Measurements from ENCODE around the gene IL17C. TPM values are rescaled to one million over a fixed set of nuclear protein-coding genes. Genes with fewer than 3 reads are reported as not detected.
A peak's percentile ranks its signal among the peaks of the same experiment; 100 is the strongest.

Gene IL17C
- total RNA-seq (2014; rRNA removed; shearing (Covaris generic); ENCODE audit: low replicate concordance), result not detected in 2 replicates

GRCh38 chr16:88638323-88639230 is at the start of gene IL17C:
Gene IL17C, plus strand, starts transcription at chr16:88638572. Its CDS starts 70 bp downstream, at chr16:88638642.
- DNase-seq (ENCODE audit: low read depth), result no peak
- in situ Hi-C loops (cut with HindIII; ENCODE audit: low pct_unique_long_range_greater_than_20kb, low sequenced_read_pairs), result no loop called here

- no peak for DNase-seq (ENCODE audit: low read depth)
- in situ Hi-C loops (cut with HindIII; ENCODE audit: low pct_unique_long_range_greater_than_20kb, low sequenced_read_pairs), result no loop called here
These were observed 49.6 kb upstream of the IL17C start for GRCh38 chr16:88588754-88589153.

GRCh38 chr16:88589441-88589840 is 48.9 kb upstream of the IL17C start:
- no peak for DNase-seq (ENCODE audit: low read depth)
- in situ Hi-C loops (cut with HindIII; ENCODE audit: low pct_unique_long_range_greater_than_20kb, low sequenced_read_pairs), result no loop called here

- in situ Hi-C loops (cut with HindIII; ENCODE audit: low pct_unique_long_range_greater_than_20kb, low sequenced_read_pairs), result no loop called here
These were observed 46.8 kb upstream of the IL17C start for GRCh38 chr16:88591577-88592021.

GRCh38 chr16:88593061-88593460 is 45.3 kb upstream of the IL17C start:
- in situ Hi-C loops (cut with HindIII; ENCODE audit: low pct_unique_long_range_greater_than_20kb, low sequenced_read_pairs), result no loop called here
- no peak for DNase-seq (ENCODE audit: low read depth)

More at GRCh38 chr16:88591577-88592021, 46.8 kb upstream of the IL17C start:
- DNase-seq (ENCODE audit: low read depth), result no peak

- in situ Hi-C loops (cut with HindIII; ENCODE audit: low pct_unique_long_range_greater_than_20kb, low sequenced_read_pairs), result no loop called here
- DNase-seq (ENCODE audit: low read depth), result no peak
These were observed 44.9 kb upstream of the IL17C start for GRCh38 chr16:88593489-88593888.

- in situ Hi-C loops (cut with HindIII; ENCODE audit: low pct_unique_long_range_greater_than_20kb, low sequenced_read_pairs), result no loop called here
- DNase-seq (ENCODE audit: low read depth), result no peak
These were observed 44.5 kb upstream of the IL17C start for GRCh38 chr16:88593910-88594309.

GRCh38 chr16:88595101-88595500 is 43.3 kb upstream of the IL17C start:
- in situ Hi-C loops (cut with HindIII; ENCODE audit: low pct_unique_long_range_greater_than_20kb, low sequenced_read_pairs), result no loop called here
- DNase-seq (ENCODE audit: low read depth), result no peak

- in situ Hi-C loops (cut with HindIII; ENCODE audit: low pct_unique_long_range_greater_than_20kb, low sequenced_read_pairs), result no loop called here
These were observed 42.5 kb upstream of the IL17C start for GRCh38 chr16:88595921-88596320.

GRCh38 chr16:88596483-88596882 is 41.9 kb upstream of the IL17C start:
- in situ Hi-C loops (cut with HindIII; ENCODE audit: low pct_unique_long_range_greater_than_20kb, low sequenced_read_pairs), result no loop called here

More at GRCh38 chr16:88595921-88596320, 42.5 kb upstream of the IL17C start:
- no peak for DNase-seq (ENCODE audit: low read depth)

GRCh38 chr16:88597856-88598491 is 40.4 kb upstream of the IL17C start:
- DNase-seq (ENCODE audit: low read depth), result no peak
- in situ Hi-C loops (cut with HindIII; ENCODE audit: low pct_unique_long_range_greater_than_20kb, low sequenced_read_pairs), result no loop called here

More at GRCh38 chr16:88596483-88596882, 41.9 kb upstream of the IL17C start:
- no peak for DNase-seq (ENCODE audit: low read depth)

- in situ Hi-C loops (cut with HindIII; ENCODE audit: low pct_unique_long_range_greater_than_20kb, low sequenced_read_pairs), result no loop called here
- no peak for DNase-seq (ENCODE audit: low read depth)
These were observed 39.2 kb upstream of the IL17C start for GRCh38 chr16:88599092-88599733.

- in situ Hi-C loops (cut with HindIII; ENCODE audit: low pct_unique_long_range_greater_than_20kb, low sequenced_read_pairs), result no loop called here
- DNase-seq (ENCODE audit: low read depth), result peak; percentile 8
These were observed 38.4 kb upstream of the IL17C start for GRCh38 chr16:88599825-88600538.

GRCh38 chr16:88600539-88600896 is 37.9 kb upstream of the IL17C start:
- DNase-seq (ENCODE audit: low read depth), result no peak
- in situ Hi-C loops (cut with HindIII; ENCODE audit: low pct_unique_long_range_greater_than_20kb, low sequenced_read_pairs), result no loop called here

- no peak for DNase-seq (ENCODE audit: low read depth)
- in situ Hi-C loops (cut with HindIII; ENCODE audit: low pct_unique_long_range_greater_than_20kb, low sequenced_read_pairs), result no loop called here
These were observed 36.9 kb upstream of the IL17C start for GRCh38 chr16:88601313-88602036.

- DNase-seq (ENCODE audit: low read depth), result no peak
- in situ Hi-C loops (cut with HindIII; ENCODE audit: low pct_unique_long_range_greater_than_20kb, low sequenced_read_pairs), result no loop called here
These were observed 36.3 kb upstream of the IL17C start for GRCh38 chr16:88602091-88602490.

GRCh38 chr16:88605186-88606147 is 32.9 kb upstream of the IL17C start:
- no peak for DNase-seq (ENCODE audit: low read depth)
- in situ Hi-C loops (cut with HindIII; ENCODE audit: low pct_unique_long_range_greater_than_20kb, low sequenced_read_pairs), result no loop called here

Measured in Caki2 (cell line).